CD4-positive, alpha-beta memory T cell (primary cell): ENCODE results near the gene HEXA. TPM values are rescaled to one million over a fixed set of nuclear protein-coding genes. Genes with fewer than 3 reads are reported as not detected.

Experiments
- CTCF ChIA-PET: fragments of 350-600 bp; sonication (Branson Sonifier 250); formaldehyde crosslinking; loops from one replicate; lab custom pipeline; 2021; ENCODE audit warnings: inconsistent platforms; ENCODE audit not compliant: partially characterized antibody; lab: Charles Lee
- POLR2A ChIA-PET: fragments of 350-600 bp; sonication (Branson Sonifier 250); formaldehyde crosslinking; loops from one replicate; lab custom pipeline; 2021; ENCODE audit not compliant: partially characterized antibody; lab: Charles Lee
- DNase-seq, 5 donors: peaks; one replicate each; pipeline versions ENCODE4 v3.0.0 to v3.0.0-alpha.2; 2020 to 2022; ENCODE audit warnings: mixed read lengths in 1 of 5
- H3K27ac ChIP-seq: one replicate; pipeline ENCODE4 v1.7.0; 2013; ENCODE audit warnings: low read depth, low read length
- H3K27me3 ChIP-seq: 2 replicates; pipeline ENCODE4 v1.7.0; 2013; ENCODE audit warnings: mild to moderate bottlenecking, low read length, moderate library complexity; ENCODE audit not compliant: insufficient read depth
- H3K36me3 ChIP-seq: 2 replicates; pipeline ENCODE4 v1.7.0; 2013; ENCODE audit warnings: mild to moderate bottlenecking, low read length, moderate library complexity; ENCODE audit not compliant: insufficient read depth
- H3K4me1 ChIP-seq: 2 replicates; pipeline ENCODE4 v1.7.0; 2013; ENCODE audit warnings: mild to moderate bottlenecking, low read length, moderate library complexity; ENCODE audit not compliant: insufficient read depth
- H3K4me3 ChIP-seq, 2 donors: one replicate each; pipeline ENCODE4 v1.7.0; 2013; ENCODE audit warnings: low read length in 2 of 2, mild to moderate bottlenecking in 1 of 2
- H3K9me3 ChIP-seq, 2 donors: one replicate each; pipeline ENCODE4 v1.7.0; 2013; ENCODE audit warnings: low read length in 2 of 2, control low read depth in 1 of 2; ENCODE audit not compliant: control insufficient read depth in 1 of 2
- H3K27ac Mint-ChIP-seq, 7 donors: one replicate each; pipeline ENCODE4 v1.8.0; 2020 to 2021; ENCODE audit warnings: mixed read lengths in 7 of 7, mild to moderate bottlenecking in 6 of 7, inconsistent platforms in 3 of 7, moderate library complexity in 3 of 7
- H3K27me3 Mint-ChIP-seq, 2 donors: one replicate each; pipeline ENCODE4 v1.8.0; 2020 to 2021; ENCODE audit warnings: mixed read lengths in 2 of 2
- H3K36me3 Mint-ChIP-seq, 2 donors: one replicate each; pipeline ENCODE4 v1.8.0; 2020 to 2021; ENCODE audit warnings: mixed read lengths in 2 of 2, inconsistent platforms in 1 of 2, mild to moderate bottlenecking in 1 of 2
- H3K4me1 Mint-ChIP-seq, 4 donors: one replicate each; pipeline ENCODE4 v1.8.0; 2020 to 2021; ENCODE audit warnings: mixed read lengths in 4 of 4, mild to moderate bottlenecking in 1 of 4
- H3K4me3 Mint-ChIP-seq, 8 donors: one replicate each; pipeline ENCODE4 v1.8.0; 2020 to 2021; ENCODE audit warnings: mixed read lengths in 8 of 8, mild to moderate bottlenecking in 7 of 8, moderate library complexity in 6 of 8, inconsistent platforms in 3 of 8
- H3K9me3 Mint-ChIP-seq, 8 donors: one replicate each; pipeline ENCODE4 v1.8.0; 2020 to 2021; ENCODE audit warnings: mixed read lengths in 8 of 8, mild to moderate bottlenecking in 5 of 8, inconsistent platforms in 3 of 8, moderate library complexity in 1 of 8
- intact Hi-C: fragments of 100-400 bp; cut with micrococcal nuclease; formaldehyde crosslinking; loops from one replicate; pipeline ENCODE4 v1.15.1; 2023
- polyA plus RNA-seq, 2 donors: library from polyadenylated mRNA; unstranded; fragments of 300-500 nt; fragmentation: Illumina TruSeq; gene quantifications; one replicate each; pipeline ENCODE4 v1.2.3, GENCODE V29; 2021
- total RNA-seq, 2 experiments: library from RNA; stranded (reverse); gene quantifications; one replicate each; pipeline ENCODE4 v1.2.3, GENCODE V29; 2021

Gene HEXA
- total and polyA plus RNA-seq, 4 experiments from 2014 or later = 69.9 to 102 (median 84.5) TPM

GRCh38 chr15:72365844-72366243 lies 10.0 kb downstream of the HEXA start:
- POLR2A ChIA-PET = interaction anchor here (5.6 kb wide), 1 partner anchor 9 kb away, joined by 28 read pairs; the partner anchor contains the start of gene HEXA
- H3K27ac ChIP-seq = no peak overlapping the region

GRCh38 chr15:72361176-72361575 lies 14.6 kb downstream of the HEXA start:
- DNase-seq = no peak
- Mint-ChIP-seq H3K4me1 (peaks cover 19 to 30% (median 24%) of the 10 kb centered on the region in 4 donors), H3K27ac (no peak overlapping the region), H3K9me3 (peaks cover 0 to 2% (median 0%) of the 10 kb centered on the region in 8 donors), H3K4me3 (no peak overlapping the region), H3K27me3 (no peaks in the 10 kb centered on the region), H3K36me3 (peaks cover 18 to 26% of the 10 kb centered on the region in 2 donors)
- POLR2A ChIA-PET = interaction anchor here (0.9 kb wide), 1 partner anchor 15 kb away, joined by 3 read pairs; the partner anchor contains the start of gene HEXA
- peaks cover 41% of the 10 kb centered on the region for H3K4me1 ChIP-seq
- CTCF ChIA-PET = no interaction called here
- H3K4me3 ChIP-seq = no peak overlapping the region
- peaks cover 6% of the 10 kb centered on the region for H3K36me3 ChIP-seq
- intact Hi-C loops = no loop called here
- no peaks in the 10 kb centered on the region for H3K27me3 ChIP-seq
- H3K9me3 ChIP-seq = no peaks in the 10 kb centered on the region
- H3K27ac ChIP-seq = no peak overlapping the region

More at GRCh38 chr15:72365844-72366243, 10.0 kb downstream of the HEXA start:
- peak; percentile 32 to 68 (median 54) for DNase-seq
- Mint-ChIP-seq H3K27ac (peak overlapping the region in 4 of 7 donors; percentile 1 to 29 (median 12)), H3K36me3 (peaks cover 34 to 39% of the 10 kb centered on the region in 2 donors), H3K27me3 (no peaks in the 10 kb centered on the region), H3K9me3 (peaks cover 0 to 2% (median 0%) of the 10 kb centered on the region in 8 donors), H3K4me3 (peak overlapping the region in 6 of 8 donors; percentile 0 to 54 (median 12)), H3K4me1 (peaks cover 29 to 45% (median 33%) of the 10 kb centered on the region in 4 donors)
- Histone ChIP-seq H3K4me3 (no peak overlapping the region), H3K9me3 (no peaks in the 10 kb centered on the region), H3K4me1 (peaks cover 27% of the 10 kb centered on the region), H3K27me3 (no peaks in the 10 kb centered on the region), H3K36me3 (peaks cover 7% of the 10 kb centered on the region)
- intact Hi-C loops = no loop called here
- CTCF ChIA-PET = no interaction called here

GRCh38 chr15:72358650-72359171 lies 17.1 kb downstream of the HEXA start:
- POLR2A ChIA-PET = interaction anchor here (1.6 kb wide), 1 partner anchor 17 kb away, joined by 4 read pairs; the partner anchor contains the start of gene HEXA
- Mint-ChIP-seq H3K27ac (peak overlapping the region in 5 of 7 donors; percentile 36 to 71 (median 65)), H3K36me3 (peaks cover 29 to 45% of the 10 kb centered on the region in 2 donors), H3K4me3 (peak overlapping the region in 5 of 8 donors; percentile 23 to 60 (median 52)), H3K9me3 (no peaks in the 10 kb centered on the region), H3K27me3 (no peaks in the 10 kb centered on the region), H3K4me1 (peaks cover 10 to 22% (median 14%) of the 10 kb centered on the region in 4 donors)
- Histone ChIP-seq H3K36me3 (peaks cover 29% of the 10 kb centered on the region), H3K27me3 (no peaks in the 10 kb centered on the region), H3K4me3 (no peak overlapping the region), H3K9me3 (no peaks in the 10 kb centered on the region), H3K4me1 (peaks cover 32% of the 10 kb centered on the region), H3K27ac (no peak overlapping the region)
- CTCF ChIA-PET = no interaction called here
- intact Hi-C loops = no loop called here
- DNase-seq = no peak

GRCh38 chr15:72358121-72358520 lies 17.7 kb downstream of the HEXA start:
- ChIA-PET POLR2A (interaction anchor here (1.6 kb wide), 1 partner anchor 17 kb away, joined by 4 read pairs; the partner anchor contains the start of gene HEXA), CTCF (no interaction called here)
- Mint-ChIP-seq H3K4me1 (peaks cover 8 to 22% (median 14%) of the 10 kb centered on the region in 4 donors), H3K27ac (peak overlapping the region in 2 of 7 donors; percentile 53 to 68), H3K36me3 (peaks cover 35 to 49% of the 10 kb centered on the region in 2 donors), H3K27me3 (no peaks in the 10 kb centered on the region), H3K4me3 (no peak overlapping the region), H3K9me3 (no peaks in the 10 kb centered on the region)
- H3K27me3 ChIP-seq = no peaks in the 10 kb centered on the region
- peaks cover 35% of the 10 kb centered on the region for H3K36me3 ChIP-seq
- H3K4me1 ChIP-seq = peaks cover 32% of the 10 kb centered on the region
- no peak overlapping the region for H3K27ac ChIP-seq
- intact Hi-C loops = no loop called here
- no peak overlapping the region for H3K4me3 ChIP-seq
- H3K9me3 ChIP-seq = no peaks in the 10 kb centered on the region
- DNase-seq = no peak

GRCh38 chr15:72354496-72354895 lies 21.3 kb downstream of the HEXA start:
- ChIA-PET POLR2A (no interaction called here), CTCF (interaction anchor here (1.1 kb wide), 1 partner anchor 245 kb away, joined by 4 read pairs; no protein-coding TSS in a partner anchor)
- Mint-ChIP-seq H3K9me3 (no peaks in the 10 kb centered on the region), H3K27ac (no peak overlapping the region), H3K4me1 (peaks cover 8 to 22% (median 14%) of the 10 kb centered on the region in 4 donors), H3K27me3 (no peaks in the 10 kb centered on the region), H3K4me3 (no peak overlapping the region), H3K36me3 (peaks cover 54 to 79% of the 10 kb centered on the region in 2 donors)
- no peaks in the 10 kb centered on the region for H3K27me3 ChIP-seq
- peaks cover 15% of the 10 kb centered on the region for H3K4me1 ChIP-seq
- peaks cover 60% of the 10 kb centered on the region for H3K36me3 ChIP-seq
- intact Hi-C loops = no loop called here
- H3K9me3 ChIP-seq = no peaks in the 10 kb centered on the region
- H3K4me3 ChIP-seq = no peak overlapping the region
- no peak for DNase-seq
- H3K27ac ChIP-seq = no peak overlapping the region

- H3K27ac Mint-ChIP-seq = peak overlapping the region in 1 of 7 donors; percentile 43
Observed at GRCh38 chr15:72353266-72353665, 22.5 kb downstream of the HEXA start.

GRCh38 chr15:72345806-72346205 lies 30.0 kb downstream of the HEXA start:
- Mint-ChIP-seq H3K27ac (peak overlapping the region in 1 of 7 donors; percentile 54), H3K4me3 (no peak overlapping the region), H3K27me3 (no peaks in the 10 kb centered on the region), H3K4me1 (no peaks in the 10 kb centered on the region), H3K9me3 (no peaks in the 10 kb centered on the region), H3K36me3 (peaks cover 48 to 71% of the 10 kb centered on the region in 2 donors)
- no peaks in the 10 kb centered on the region for H3K9me3 ChIP-seq
- DNase-seq = no peak
- no peaks in the 10 kb centered on the region for H3K27me3 ChIP-seq
- H3K4me1 ChIP-seq = no peaks in the 10 kb centered on the region
- POLR2A ChIA-PET = no interaction called here
- H3K36me3 ChIP-seq = peaks cover 63% of the 10 kb centered on the region
- no peak overlapping the region for H3K4me3 ChIP-seq
- intact Hi-C loops = loop anchor here (10.0 kb wide), 1 partner anchor 329 kb away; no protein-coding TSS in a partner anchor
- CTCF ChIA-PET = interaction anchor here (1.1 kb wide), 1 partner anchor 187 kb away, joined by 3 read pairs; no protein-coding TSS in a partner anchor
- H3K27ac ChIP-seq = no peak overlapping the region

More at GRCh38 chr15:72353266-72353665, 22.5 kb downstream of the HEXA start:
- ChIA-PET CTCF (no interaction called here), POLR2A (no interaction called here)
- peaks cover 72% of the 10 kb centered on the region for H3K36me3 ChIP-seq
- Mint-ChIP-seq H3K36me3 (peaks cover 66 to 88% of the 10 kb centered on the region in 2 donors), H3K4me1 (peaks cover 0 to 10% (median 5%) of the 10 kb centered on the region in 4 donors), H3K27me3 (no peaks in the 10 kb centered on the region), H3K4me3 (no peak overlapping the region), H3K9me3 (no peaks in the 10 kb centered on the region)
- H3K9me3 ChIP-seq = no peaks in the 10 kb centered on the region
- no peaks in the 10 kb centered on the region for H3K27me3 ChIP-seq
- intact Hi-C loops = no loop called here
- H3K4me1 ChIP-seq = peaks cover 3% of the 10 kb centered on the region
- no peak for DNase-seq
- H3K4me3 ChIP-seq = no peak overlapping the region
- no peak overlapping the region for H3K27ac ChIP-seq
